ENCODE measurements around the gene PLXNB3.
"Not testable (repeated sequence)": the region's sequence is repeated elsewhere in the genome, so short reads cannot be mapped to it uniquely, and the experiment has no call there.

PLXNB3 gene

GRCh38 chrX:153732401-153732800 lies 31.6 kb upstream of the PLXNB3 start:
- no peak for DNase-seq (ENCODE audit: low read depth)

GRCh38 chrX:153733651-153734240 lies 30.3 kb upstream of the PLXNB3 start:
- DNase-seq (ENCODE audit: low read depth) = no peak

GRCh38 chrX:153734871-153735270 lies 29.2 kb upstream of the PLXNB3 start:
- DNase-seq (ENCODE audit: low read depth) = no peak

GRCh38 chrX:153735274-153735673 lies 28.8 kb upstream of the PLXNB3 start:
- no peak for DNase-seq (ENCODE audit: low read depth)

GRCh38 chrX:153736071-153736820 lies 27.8 kb upstream of the PLXNB3 start:
- DNase-seq (ENCODE audit: low read depth) = no peak

- DNase-seq (ENCODE audit: low read depth) = no peak
These were observed 27.1 kb upstream of the PLXNB3 start for GRCh38 chrX:153736871-153737441.

- DNase-seq (ENCODE audit: low read depth) = no peak
These were observed 25.9 kb upstream of the PLXNB3 start for GRCh38 chrX:153738056-153738605.

GRCh38 chrX:153739754-153740486 lies 24.1 kb upstream of the PLXNB3 start:
- DNase-seq (ENCODE audit: low read depth) = no peak

- DNase-seq (ENCODE audit: low read depth) = no peak
These were observed 23.3 kb upstream of the PLXNB3 start for GRCh38 chrX:153740631-153741222.

- DNase-seq (ENCODE audit: low read depth) = no peak
These were observed 22.6 kb upstream of the PLXNB3 start for GRCh38 chrX:153741446-153741845.

- not testable (repeated sequence) for DNase-seq (ENCODE audit: low read depth)
These were observed 21.9 kb upstream of the PLXNB3 start for GRCh38 chrX:153742111-153742510.

- DNase-seq (ENCODE audit: low read depth) = not testable (repeated sequence)
These were observed 21.1 kb upstream of the PLXNB3 start for GRCh38 chrX:153742796-153743467.

- DNase-seq (ENCODE audit: low read depth) = peak; percentile 24
These were observed 20.4 kb upstream of the PLXNB3 start for GRCh38 chrX:153743468-153744209.

GRCh38 chrX:153744210-153745066 lies 19.6 kb upstream of the PLXNB3 start:
- DNase-seq (ENCODE audit: low read depth) = no peak

- not testable (repeated sequence) for DNase-seq (ENCODE audit: low read depth)
These were observed 19.0 kb upstream of the PLXNB3 start for GRCh38 chrX:153745067-153745433.

GRCh38 chrX:153746359-153746758 lies 17.7 kb upstream of the PLXNB3 start:
- no peak for DNase-seq (ENCODE audit: low read depth)

- DNase-seq (ENCODE audit: low read depth) = peak; percentile 42
These were observed 17.1 kb upstream of the PLXNB3 start for GRCh38 chrX:153746991-153747390.

GRCh38 chrX:153749017-153749416 lies 15.0 kb upstream of the PLXNB3 start:
- DNase-seq (ENCODE audit: low read depth) = not testable (repeated sequence)

GRCh38 chrX:153750127-153750774 lies 13.8 kb upstream of the PLXNB3 start:
- no peak for DNase-seq (ENCODE audit: low read depth)
